Nephron progenitor cell (in vitro differentiated cells): ENCODE results near the gene CD4.
A peak's percentile ranks its signal among the peaks of the same experiment; 100 is the strongest.

Experiments used
- DNase-seq: peaks from one replicate; pipeline ENCODE4 v3.0.0; 2021
- H3K27ac Mint-ChIP-seq: 2 replicates; pipeline ENCODE4 v1.8.0; 2021; ENCODE audit warnings: mild to moderate bottlenecking, moderate library complexity, mixed read lengths
- H3K27me3 Mint-ChIP-seq: 2 replicates; pipeline ENCODE4 v1.8.0; 2021; ENCODE audit warnings: mild to moderate bottlenecking, low read depth, mixed read lengths; ENCODE audit not compliant: poor library complexity
- H3K36me3 Mint-ChIP-seq: 2 replicates; pipeline ENCODE4 v1.8.0; 2021; ENCODE audit warnings: low read depth, mixed read lengths
- H3K4me1 Mint-ChIP-seq: 2 replicates; pipeline ENCODE4 v1.8.0; 2021; ENCODE audit warnings: mixed read lengths
- H3K4me3 Mint-ChIP-seq: 2 replicates; pipeline ENCODE4 v1.8.0; 2021; ENCODE audit warnings: mild to moderate bottlenecking, moderate library complexity, mixed read lengths
- H3K9me3 Mint-ChIP-seq: 2 replicates; pipeline ENCODE4 v1.8.0; 2021; ENCODE audit warnings: mild to moderate bottlenecking, moderate library complexity, mixed read lengths
- CTCF ChIP-seq: fragments of 200-600 bp; sonication (generic); IDR thresholded peaks from 2 replicates; pipeline ENCODE4 v1.5.0; 2021; ENCODE audit warnings: antibody characterized with exemption

Gene CD4

GRCh38 chr12:6753772-6754356 lies 35.5 kb upstream of the CD4 start:
- Mint-ChIP-seq H3K4me1 (peaks cover 63% of the 10 kb centered on the region), H3K27ac (peak overlapping the region; percentile 91), H3K4me3 (peak overlapping the region; percentile 96), H3K9me3 (no peaks in the 10 kb centered on the region), H3K36me3 (peaks cover 22% of the 10 kb centered on the region), H3K27me3 (peaks cover 14% of the 10 kb centered on the region)
- peak; percentile 93 for TF ChIP-seq CTCF
- peak; percentile 21 for DNase-seq

GRCh38 chr12:6754411-6754810 lies 34.9 kb upstream of the CD4 start:
- H3K4me1 Mint-ChIP-seq: peaks cover 68% of the 10 kb centered on the region
- H3K27me3 Mint-ChIP-seq: peaks cover 14% of the 10 kb centered on the region
- DNase-seq: no peak
- H3K27ac Mint-ChIP-seq: peak overlapping the region; percentile 91
- no peak for TF ChIP-seq CTCF
- H3K36me3 Mint-ChIP-seq: peaks cover 17% of the 10 kb centered on the region
- peak overlapping the region; percentile 13 for H3K4me3 Mint-ChIP-seq
- H3K9me3 Mint-ChIP-seq: no peaks in the 10 kb centered on the region

GRCh38 chr12:6757028-6757690 lies 32.2 kb upstream of the CD4 start:
- Mint-ChIP-seq H3K36me3 (no peaks in the 10 kb centered on the region), H3K4me3 (no peak overlapping the region), H3K9me3 (no peaks in the 10 kb centered on the region), H3K27me3 (peaks cover 12% of the 10 kb centered on the region), H3K27ac (peak overlapping the region; percentile 8), H3K4me1 (peaks cover 73% of the 10 kb centered on the region)
- TF ChIP-seq CTCF: no peak
- DNase-seq: no peak

DNA sequence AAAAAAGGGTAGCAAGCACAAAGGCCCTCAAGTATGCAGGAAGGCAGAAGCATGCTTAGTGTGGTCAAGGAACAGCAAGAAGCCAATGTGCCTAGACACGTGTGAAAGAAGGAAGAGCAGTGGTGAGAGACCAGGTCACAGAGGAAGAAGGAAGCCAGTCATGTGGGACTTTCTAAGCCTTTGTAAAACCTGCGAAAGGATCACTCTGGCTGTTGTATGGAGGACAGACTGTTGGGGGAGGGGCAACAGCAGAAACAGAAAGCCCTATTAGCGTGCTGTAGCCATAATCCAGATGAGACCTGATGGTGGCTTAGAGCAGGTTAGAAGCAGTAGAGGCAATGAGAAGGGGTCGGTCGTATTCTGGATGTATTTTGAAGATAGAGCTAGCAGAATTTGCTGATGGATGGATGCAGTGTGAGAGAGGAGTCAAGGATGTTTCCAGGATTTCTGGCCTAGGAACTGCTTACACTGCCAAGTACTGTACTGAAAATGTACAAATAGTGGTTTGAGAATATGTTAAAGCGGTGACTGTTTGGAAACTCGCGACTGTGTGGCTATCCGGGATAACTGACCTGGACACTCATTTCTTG lies 30.7 kb upstream of the CD4 start:
- DNase-seq: no peak
- H3K27me3 Mint-ChIP-seq: peaks cover 9% of the 10 kb centered on the region
- H3K4me1 Mint-ChIP-seq: peaks cover 81% of the 10 kb centered on the region
- H3K9me3 Mint-ChIP-seq: no peaks in the 10 kb centered on the region
- no peak overlapping the region for H3K4me3 Mint-ChIP-seq
- H3K36me3 Mint-ChIP-seq: no peaks in the 10 kb centered on the region
- no peak for TF ChIP-seq CTCF
- peak overlapping the region; percentile 44 for H3K27ac Mint-ChIP-seq

GRCh38 chr12:6759741-6760140 lies 29.6 kb upstream of the CD4 start:
- Mint-ChIP-seq H3K36me3 (no peaks in the 10 kb centered on the region), H3K4me1 (peaks cover 81% of the 10 kb centered on the region), H3K27me3 (peaks cover 9% of the 10 kb centered on the region), H3K4me3 (no peak overlapping the region), H3K9me3 (no peaks in the 10 kb centered on the region), H3K27ac (peak overlapping the region; percentile 13)
- DNase-seq: no peak
- TF ChIP-seq CTCF: no peak
